GM23338 (cell line): ENCODE measurements around the gene ZNF844. TPM values are rescaled to one million over a fixed set of nuclear protein-coding genes. Genes with fewer than 3 reads are reported as not detected.

Experiments used
- ATAC-seq: fragments of 200-7000 bp; cut with Tn5 transposase; 3 replicates; pipeline ENCODE4 v1.9.1; 2020
- DNase-seq: peaks from one replicate; pipeline ENCODE4 v3.0.0-alpha.2; 2015; ENCODE audit warnings: low spot score
- H2AFZ ChIP-seq: fragments of 200-600 bp; sonication (generic); 2 replicates; pipeline ENCODE4 v1.8.0; 2016; ENCODE audit warnings: antibody characterized with exemption, mild to moderate bottlenecking, moderate library complexity
- H3F3A ChIP-seq: fragments of 200-600 bp; sonication (generic); replicated peaks from 2 replicates; pipeline ENCODE4 v1.8.0; 2017; ENCODE audit warnings: antibody characterized with exemption, mixed run types, low read depth
- H3K27ac ChIP-seq: fragments of 200-600 bp; sonication (generic); 2 replicates; pipeline ENCODE4 v1.6.1; 2016; ENCODE audit warnings: low read depth
- H3K27me3 ChIP-seq: fragments of 200-600 bp; sonication (generic); 2 replicates; pipeline ENCODE4 v1.8.0; 2016; ENCODE audit warnings: mild to moderate bottlenecking, mixed run types, moderate library complexity; ENCODE audit not compliant: insufficient read depth
- H3K36me3 ChIP-seq: fragments of 200-600 bp; sonication (generic); 2 replicates; pipeline ENCODE4 v1.8.0; 2016; ENCODE audit warnings: mild to moderate bottlenecking; ENCODE audit not compliant: insufficient read depth
- H3K4me1 ChIP-seq: fragments of 200-600 bp; sonication (generic); 2 replicates; pipeline ENCODE4 v1.8.0; 2016; ENCODE audit warnings: mild to moderate bottlenecking, moderate library complexity; ENCODE audit not compliant: insufficient read depth
- H3K4me2 ChIP-seq: fragments of 200-600 bp; sonication (generic); 2 replicates; pipeline ENCODE4 v1.7.1; 2017; ENCODE audit warnings: mixed run types
- H3K4me3 ChIP-seq: fragments of 200-600 bp; sonication (generic); 2 replicates; pipeline ENCODE4 v1.6.1; 2016; ENCODE audit warnings: mixed run types
- H3K79me2 ChIP-seq: fragments of 200-600 bp; sonication (generic); replicated peaks from 2 replicates; pipeline ENCODE4 v1.8.0; 2017; ENCODE audit warnings: mild to moderate bottlenecking; ENCODE audit not compliant: insufficient read depth
- H3K9me2 ChIP-seq: fragments of 200-600 bp; sonication (generic); 2 replicates; pipeline ENCODE4 v1.8.0; 2017; ENCODE audit not compliant: insufficient read depth
- H4K20me1 ChIP-seq: fragments of 200-600 bp; sonication (generic); replicated peaks from 2 replicates; pipeline ENCODE4 v1.8.0; 2017; ENCODE audit warnings: mild to moderate bottlenecking; ENCODE audit not compliant: insufficient read depth
- H3K27ac Mint-ChIP-seq: 2 replicates; pipeline ENCODE4 v1.8.0; 2020; ENCODE audit warnings: inconsistent platforms, mild to moderate bottlenecking, moderate library complexity, mixed read lengths
- H3K27me3 Mint-ChIP-seq: 3 replicates; pipeline ENCODE4 v1.8.0; 2022; ENCODE audit warnings: low read depth, mild to moderate bottlenecking, moderate library complexity, mixed read lengths, inconsistent platforms; ENCODE audit not compliant: insufficient read depth, poor library complexity
- H3K36me3 Mint-ChIP-seq: 3 replicates; pipeline ENCODE4 v1.8.0; 2021; ENCODE audit warnings: low read depth, mild to moderate bottlenecking, inconsistent platforms, moderate library complexity, mixed read lengths
- H3K4me1 Mint-ChIP-seq: 3 replicates; pipeline ENCODE4 v1.8.0; 2020; ENCODE audit warnings: mild to moderate bottlenecking, inconsistent platforms, mixed read lengths
- H3K4me3 Mint-ChIP-seq: 3 replicates; pipeline ENCODE4 v1.8.0; 2021; ENCODE audit warnings: moderate library complexity, mild to moderate bottlenecking, inconsistent platforms, mixed read lengths
- H3K9me3 Mint-ChIP-seq: 3 replicates; pipeline ENCODE4 v1.8.0; 2020; ENCODE audit warnings: moderate library complexity, mild to moderate bottlenecking, inconsistent platforms, mixed read lengths
- EZH2 ChIP-seq: fragments of 200-600 bp; sonication (generic); IDR thresholded peaks from one replicate; pipeline ENCODE4 v1.8.0; 2017; ENCODE audit warnings: antibody characterized with exemption, mild to moderate bottlenecking, low read depth; ENCODE audit not compliant: unreplicated experiment
- EZH2phosphoT487 ChIP-seq: fragments of 200-600 bp; sonication (generic); IDR thresholded peaks from one replicate; pipeline ENCODE4 v1.8.1; 2018; ENCODE audit warnings: antibody characterized with exemption; ENCODE audit not compliant: unreplicated experiment
- JUNB ChIP-seq: IDR thresholded peaks from one replicate; pipeline ENCODE4 v1.6.1; 2016; ENCODE audit warnings: antibody characterized with exemption; ENCODE audit not compliant: unreplicated experiment
- POLR2AphosphoS5 ChIP-seq: IDR thresholded peaks from 2 replicates; pipeline ENCODE4 v1.6.1; 2016; ENCODE audit warnings: antibody characterized with exemption, low read depth
- REST ChIP-seq: IDR thresholded peaks from one replicate; pipeline ENCODE4 v1.6.1; 2018; ENCODE audit warnings: antibody characterized with exemption; ENCODE audit not compliant: unreplicated experiment
- STAT1 ChIP-seq: IDR thresholded peaks from one replicate; pipeline ENCODE4 v1.6.1; 2016; ENCODE audit warnings: antibody characterized with exemption; ENCODE audit not compliant: unreplicated experiment
- ZNF331 ChIP-seq: fragments of 250-450 bp; sonication (Bioruptor Pico); IDR thresholded peaks from 2 replicates; pipeline ENCODE4 v1.5.0; 2020; ENCODE audit warnings: low read depth, mild to moderate bottlenecking, moderate library complexity
- polyA plus RNA-seq: library from polyadenylated mRNA; unstranded; fragments of >200 nt; fragmentation: Nextera tagmentation; extraction: Ambion mirVana; gene quantifications from 2 replicates; pipeline ENCODE4 v1.2.1, GENCODE V29; 2016
- total RNA-seq: library from RNA; depleted of rRNA; stranded (reverse); fragments of >200 nt; shearing (Covaris generic); gene quantifications from 2 replicates; pipeline ENCODE4 v1.2.3, GENCODE V29; 2014
- TF ChIP-seq, protein P1 (sequence below), 2 experiments: fragments of 200-600 bp in 1 of 2; sonication (generic) in 1 of 2; conservative IDR thresholded peaks; 2 replicates each; pipeline versions ENCODE4 v1.5.1 to v1.6.1; 2016 to 2017; ENCODE audit warnings: antibody characterized with exemption in 2 of 2, low read depth in 2 of 2, mild to moderate bottlenecking in 2 of 2, moderate library complexity in 1 of 2

The ZNF844 gene
- total and polyA plus RNA-seq, 2 experiments from 2014 or later, result 2.1 to 10.5 TPM

GRCh38 chr19:12113121-12113520 is 48.6 kb downstream of the ZNF844 start:
- peaks cover 25% of the 10 kb centered on the region for H3K79me2 ChIP-seq
- H3K9me3 Mint-ChIP-seq, result peaks cover 91% of the 10 kb centered on the region
- H3K27me3 ChIP-seq, result no peaks in the 10 kb centered on the region
- no peaks in the 10 kb centered on the region for H3K4me1 Mint-ChIP-seq
- peak overlapping the region; percentile 8; the same call in 1 of the 2 replicates for H3K4me3 ChIP-seq
- peaks cover 33% of the 10 kb centered on the region; the same call in 2 of the 3 replicates for H3K36me3 Mint-ChIP-seq
- peaks cover 8% of the 10 kb centered on the region; the same call in 1 of the 2 replicates for H3F3A ChIP-seq
- TF ChIP-seq, protein P1, sequence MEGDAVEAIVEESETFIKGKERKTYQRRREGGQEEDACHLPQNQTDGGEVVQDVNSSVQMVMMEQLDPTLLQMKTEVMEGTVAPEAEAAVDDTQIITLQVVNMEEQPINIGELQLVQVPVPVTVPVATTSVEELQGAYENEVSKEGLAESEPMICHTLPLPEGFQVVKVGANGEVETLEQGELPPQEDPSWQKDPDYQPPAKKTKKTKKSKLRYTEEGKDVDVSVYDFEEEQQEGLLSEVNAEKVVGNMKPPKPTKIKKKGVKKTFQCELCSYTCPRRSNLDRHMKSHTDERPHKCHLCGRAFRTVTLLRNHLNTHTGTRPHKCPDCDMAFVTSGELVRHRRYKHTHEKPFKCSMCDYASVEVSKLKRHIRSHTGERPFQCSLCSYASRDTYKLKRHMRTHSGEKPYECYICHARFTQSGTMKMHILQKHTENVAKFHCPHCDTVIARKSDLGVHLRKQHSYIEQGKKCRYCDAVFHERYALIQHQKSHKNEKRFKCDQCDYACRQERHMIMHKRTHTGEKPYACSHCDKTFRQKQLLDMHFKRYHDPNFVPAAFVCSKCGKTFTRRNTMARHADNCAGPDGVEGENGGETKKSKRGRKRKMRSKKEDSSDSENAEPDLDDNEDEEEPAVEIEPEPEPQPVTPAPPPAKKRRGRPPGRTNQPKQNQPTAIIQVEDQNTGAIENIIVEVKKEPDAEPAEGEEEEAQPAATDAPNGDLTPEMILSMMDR (conservative IDR thresholded peaks at IDR 0.05; ENCODE audit: low read depth in 2 of 2), result no peak
- no peak for TF ChIP-seq JUNB
- no peak for TF ChIP-seq EZH2
- TF ChIP-seq REST, result no peak
- no peak for TF ChIP-seq STAT1
- no peak for TF ChIP-seq EZH2phosphoT487
- no peak for TF ChIP-seq ZNF331 (CRISPR knock-in tag)
- no peak for TF ChIP-seq POLR2AphosphoS5
- no peak overlapping the region for H3K4me3 Mint-ChIP-seq
- H3K27ac ChIP-seq, result peak overlapping the region; percentile 63; the same call in 1 of the 2 replicates
- no peaks in the 10 kb centered on the region for H3K4me1 ChIP-seq
- DNase-seq (no peak), ATAC-seq (no peak)
- H3K9me2 ChIP-seq, result peaks cover 6% of the 10 kb centered on the region; the same call in 1 of the 2 replicates
- H4K20me1 ChIP-seq, result no peaks in the 10 kb centered on the region
- H3K36me3 ChIP-seq, result peaks cover 62% of the 10 kb centered on the region
- no peak overlapping the region for H2AFZ ChIP-seq
- no peaks in the 10 kb centered on the region for H3K27me3 Mint-ChIP-seq
- H3K27ac Mint-ChIP-seq, result no peak overlapping the region
- no peak overlapping the region for H3K4me2 ChIP-seq

DNA sequence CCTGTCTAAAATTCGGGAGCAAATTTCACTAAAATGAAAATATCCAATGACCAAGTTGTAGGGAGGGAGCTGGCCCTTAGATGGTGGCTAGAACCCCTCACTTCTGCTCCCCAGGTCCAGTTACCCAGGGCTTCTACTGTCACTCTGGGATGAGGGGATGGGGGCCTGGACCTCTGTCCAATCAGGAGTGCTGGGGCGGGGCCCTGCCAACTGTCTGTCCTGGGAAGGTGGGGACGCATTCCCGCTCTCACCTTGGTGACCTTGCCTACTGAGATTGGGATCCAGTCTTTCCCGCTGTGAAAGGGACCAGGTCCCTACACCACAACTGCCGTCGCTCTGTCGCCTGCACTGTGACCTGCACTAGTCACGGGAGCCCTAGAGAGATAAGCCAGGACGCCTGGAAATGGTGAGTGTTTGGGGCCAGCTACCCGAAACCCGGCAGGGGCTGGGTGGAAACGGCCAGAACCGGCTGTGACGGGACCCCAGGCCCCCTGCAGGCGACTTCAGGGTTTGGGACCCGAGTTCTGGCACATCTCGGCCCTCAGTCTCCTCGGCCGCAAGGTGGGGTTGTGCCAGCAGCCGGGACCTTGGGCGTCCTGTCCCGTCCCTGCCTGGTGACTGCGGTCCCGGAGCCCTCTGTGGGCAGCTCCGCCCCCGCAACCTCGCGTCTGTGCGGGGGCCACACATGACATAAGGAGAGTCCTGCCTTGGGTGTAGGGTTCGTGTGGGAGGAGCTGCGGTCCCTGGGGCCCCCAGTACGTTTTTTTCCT is 52.9 kb downstream of the ZNF844 start:
- H3K79me2 ChIP-seq, result peaks cover 6% of the 10 kb centered on the region; the same call in 1 of the 2 replicates
- H3K27me3 ChIP-seq, result no peaks in the 10 kb centered on the region
- Mint-ChIP-seq H3K4me3 (no peak overlapping the region), H3K9me3 (peaks cover 91% of the 10 kb centered on the region), H3K27me3 (no peaks in the 10 kb centered on the region), H3K36me3 (peaks cover 22% of the 10 kb centered on the region), H3K27ac (no peak overlapping the region), H3K4me1 (no peaks in the 10 kb centered on the region)
- H3F3A ChIP-seq, result no peaks in the 10 kb centered on the region
- H2AFZ ChIP-seq, result no peak overlapping the region
- H4K20me1 ChIP-seq, result no peaks in the 10 kb centered on the region; the same call in 1 of the 2 replicates
- H3K4me2 ChIP-seq, result no peak overlapping the region
- ATAC-seq (no peak), DNase-seq (peak; percentile 51)
- H3K9me2 ChIP-seq, result no peaks in the 10 kb centered on the region
- no peak overlapping the region for H3K4me3 ChIP-seq
- peaks cover 33% of the 10 kb centered on the region for H3K36me3 ChIP-seq
- no peak overlapping the region for H3K27ac ChIP-seq
- H3K4me1 ChIP-seq, result no peaks in the 10 kb centered on the region
- TF ChIP-seq EZH2phosphoT487, result no peak
- no peak for TF ChIP-seq STAT1
- TF ChIP-seq, protein P1 (conservative IDR thresholded peaks at IDR 0.05; ENCODE audit: low read depth in 2 of 2), result peak; percentile 28 to 34; a peak in 3 of 4 replicates
